Gastroesophageal sphincter (tissue), 3 donors: ENCODE data around the gene RASSF7.

Experiments used
- CTCF ChIP-seq, 4 experiments: fragments of 200-600 bp in 2 of 4; fragments of 450-650 bp in 2 of 4; sonication (generic) in 1 of 4; IDR thresholded peaks; one replicate each; pipeline ENCODE4 v1.5.1; 2017 to 2019; ENCODE audit warnings: antibody characterized with exemption in 4 of 4, mild to moderate bottlenecking in 2 of 4, moderate library complexity in 2 of 4
- POLR2A ChIP-seq, 2 donors: fragments of 450-650 bp; IDR thresholded peaks; one replicate each; pipeline ENCODE4 v1.6.1; 2017; ENCODE audit warnings: antibody characterized with exemption in 2 of 2, mild to moderate bottlenecking in 2 of 2, moderate library complexity in 1 of 2

- TF ChIP-seq POLR2A (IDR thresholded peaks at IDR 0.05): no peak
- no peak for TF ChIP-seq CTCF (IDR thresholded peaks at IDR 0.05)
Observed at GRCh38 chr11:589798-590197, 29.0 kb downstream of the RASSF7 start.
